ENCODE results near the gene HOXC13.

Gene HOXC13

GRCh38 chr12:53952871-53953734 lies 14.5 kb downstream of the HOXC13 start:
- ChIA-PET CTCF (interaction anchor here (1.1 to 1.8 kb wide), 3 partner anchors 9 to 207 kb away, joined by 3 to 6 read pairs (median 3); no protein-coding TSS in a partner anchor), POLR2A (no interaction called here)
- DNase-seq (ENCODE audit: low read depth, low spot score), result no peak
- no peak for TF ChIP-seq CTCF (IDR thresholded peaks at IDR 0.05; ENCODE audit: insufficient read depth, low read length, missing control alignments)
- no peak overlapping the region for H3K4me3 ChIP-seq (ENCODE audit: low read depth, low read length)

- CTCF ChIA-PET, result interaction anchor here (0.8 to 1.8 kb wide), 4 partner anchors 8 to 208 kb away, joined by 3 to 6 read pairs (median 3); no protein-coding TSS in a partner anchor
- no peak for TF ChIP-seq CTCF (IDR thresholded peaks at IDR 0.05; ENCODE audit: insufficient read depth, low read length, missing control alignments)
- POLR2A ChIA-PET, result no interaction called here
- no peak overlapping the region for H3K4me3 ChIP-seq (ENCODE audit: low read depth, low read length)
- DNase-seq (ENCODE audit: low read depth, low spot score), result no peak
Observed at GRCh38 chr12:53953831-53954693, 15.4 kb downstream of the HOXC13 start.

- H3K4me3 ChIP-seq (ENCODE audit: low read depth, low read length), result peak within 1 kb of the TSS; percentile 18
- ChIA-PET POLR2A (no interaction called here), CTCF (interaction anchor here (0.8 kb wide), 1 partner anchor 12 kb away, joined by 3 read pairs; no protein-coding TSS in a partner anchor)
- DNase-seq (ENCODE audit: low read depth, low spot score), result no peak
- TF ChIP-seq CTCF (IDR thresholded peaks at IDR 0.05; ENCODE audit: insufficient read depth, low read length, missing control alignments), result no peak
Observed at GRCh38 chr12:53954694-53955035, 16.0 kb downstream of the HOXC13 start, which contains the start of gene HOXC12. TSS of gene HOXC12 (plus strand) at chr12:53954903. CDS start at chr12:53954930, 27 bp downstream.

GRCh38 chr12:53955036-53955775 lies 16.6 kb downstream of the HOXC13 start:
- ChIA-PET POLR2A (no interaction called here), CTCF (no interaction called here)
- no peak for TF ChIP-seq CTCF (IDR thresholded peaks at IDR 0.05; ENCODE audit: insufficient read depth, low read length, missing control alignments)
- DNase-seq (ENCODE audit: low read depth, low spot score), result no peak
- H3K4me3 ChIP-seq (ENCODE audit: low read depth, low read length), result peak overlapping the region; percentile 18

GRCh38 chr12:53955776-53956250 lies 17.2 kb downstream of the HOXC13 start:
- no peak for TF ChIP-seq CTCF (IDR thresholded peaks at IDR 0.05; ENCODE audit: insufficient read depth, low read length, missing control alignments)
- ChIA-PET POLR2A (no interaction called here), CTCF (no interaction called here)
- H3K4me3 ChIP-seq (ENCODE audit: low read depth, low read length), result no peak overlapping the region
- no peak for DNase-seq (ENCODE audit: low read depth, low spot score)

All from AG04449 (cell line).